H1 (cell line): ENCODE results near the gene ATOH7. TPM values are rescaled to one million over a fixed set of nuclear protein-coding genes. Genes with fewer than 3 reads are reported as not detected.

Experiments used
- CBX8 ChIP-seq: fragments of 300-800, 300-1000 bp; sonication (generic); IDR thresholded peaks from 2 replicates; pipeline ENCODE4 v1.7.1; 2016; ENCODE audit warnings: low read depth, low read length, borderline replicate concordance
- HDAC2 ChIP-seq, 2 experiments: fragments of 300-600 bp in 1 of 2; sonication (generic) in 1 of 2; IDR thresholded peaks; 2 replicates each; pipeline ENCODE4 v1.6.1; 2011 to 2012; ENCODE audit warnings: low read depth in 2 of 2, low read length in 2 of 2, mild to moderate bottlenecking in 2 of 2, moderate library complexity in 2 of 2, borderline replicate concordance in 1 of 2, inconsistent platforms in 1 of 2
- RXRA ChIP-seq: IDR thresholded peaks from 2 replicates; pipeline ENCODE4 v1.6.1; 2011; ENCODE audit warnings: low read depth, mild to moderate bottlenecking, low read length, moderate library complexity; ENCODE audit not compliant: insufficient read depth
- SRF ChIP-seq: IDR thresholded peaks from 2 replicates; pipeline ENCODE4 v1.6.1; 2011; ENCODE audit warnings: mild to moderate bottlenecking, low read depth, low read length, moderate library complexity
- SUZ12 ChIP-seq: fragments of 200-600 bp; sonication (generic); IDR thresholded peaks from 2 replicates; pipeline ENCODE4 v1.6.1; 2012; ENCODE audit warnings: mild to moderate bottlenecking, inconsistent platforms, low read length, moderate library complexity, mixed read lengths
- polyA plus RNA-seq, 7 experiments: library from polyadenylated mRNA; depleted of rRNA in 3 of 7; stranded (reverse) in 5 of 7; unstranded in 2 of 7; fragments of >200 nt in 5 of 7; fragments of 200-250 nt in 2 of 7; gene quantifications; 1 replicate in 5 of 7; 2 replicates in 1 of 7; 4 replicates in 1 of 7; pipeline versions ENCODE4 v1.2.1 to v1.2.3, GENCODE V29; 2011 to 2013; ENCODE audit warnings: missing spikeins in 2 of 7, mixed read lengths in 2 of 7
- total RNA-seq: library from RNA; stranded (reverse); fragmentation: NEBNext Ultra II Directional; extraction: Animal tissue kit (Norgen Biotek cat#: 25700); gene quantifications from 2 replicates; pipeline ENCODE4 v1.2.1, GENCODE V29; 2021

The ATOH7 gene
- total and polyA plus RNA-seq, 2 of the 8 experiments (the other 6 are each of a cell fraction or from before 2014, with no cell fraction given): 0.39 to 1.0 TPM

GRCh38 chr10:68275600-68276126 lies 43.8 kb upstream of the ATOH7 start (continued):
- TF ChIP-seq SUZ12: no peak
- no peak for TF ChIP-seq CBX8
- TF ChIP-seq SRF: no peak
- no peak for TF ChIP-seq HDAC2 (IDR thresholded peaks at IDR 0.05; ENCODE audit: borderline replicate concordance in 1 of 2, low read depth in 2 of 2, low read length in 2 of 2)
- TF ChIP-seq RXRA: no peak
